ENCODE data around the gene MCL1.

GRCh38 chr1:150596976-150597375 lies 17.6 kb upstream of the MCL1 start:
- TF ChIP-seq POLR2A (IDR thresholded peaks at IDR 0.05) (no peak), CTCF (IDR thresholded peaks at IDR 0.05) (no peak)

Data from ovary (tissue), 3 donors.